GM12878 (cell line): Measurements from ENCODE around the gene MAD1L1. TPM values are rescaled to one million over a fixed set of nuclear protein-coding genes. Genes with fewer than 3 reads are reported as not detected.
A peak's percentile ranks its signal among the peaks of the same experiment; 100 is the strongest.

ENCODE experiments used
- ATAC-seq: fragments of 200-7000 bp; cut with Tn5 transposase; 3 replicates; pipeline ENCODE4 v1.9.1; 2020; ENCODE audit warnings: mild to moderate bottlenecking, moderate library complexity
- BruUV-seq: library from RNA; stranded (reverse); fragments of 400-500 nt; replicated peaks from 2 replicates; lab custom pipeline; 2021; lab: Mats Ljungman, UMichigan
- CTCF ChIA-PET: fragments of 300-600 bp; sonication (Branson Sonifier 250); formaldehyde crosslinking; extraction: SDS; loops from one replicate; lab custom pipeline; 2021; ENCODE audit warnings: inconsistent platforms; lab: Yijun Ruan, JAX
- POLR2A ChIA-PET: fragments of 350-600 bp; formaldehyde crosslinking; extraction: SDS; loops from one replicate; lab custom pipeline; 2021; ENCODE audit warnings: inconsistent platforms; lab: Charles Lee
- RAD21 ChIA-PET: fragments of 300-600 bp; sonication (Branson Sonifier 250); formaldehyde crosslinking; loops from one replicate; lab custom pipeline; 2023; ENCODE audit warnings: antibody characterized with exemption; ENCODE audit not compliant: unreplicated experiment; lab: Charles Lee
- SMC1A ChIA-PET: fragments of 300-600 bp; sonication (Branson Sonifier 250); formaldehyde crosslinking; loops from one replicate; lab custom pipeline; 2023; ENCODE audit not compliant: unreplicated experiment, uncharacterized antibody; lab: Charles Lee
- DNase-seq: peaks from one replicate; pipeline ENCODE4 v3.0.0-alpha.2; 2011; ENCODE audit warnings: low read depth, low spot score
- FAIRE-seq: peaks from 3 replicates; lab custom pipeline; 2011; peaks lifted over from hg19 to GRCh38; lab: Jason Lieb, UNC
- H2AFZ ChIP-seq: 2 replicates; pipeline ENCODE4 v1.6.0; 2011; ENCODE audit warnings: low read depth, low read length, control low read depth; ENCODE audit not compliant: control insufficient read depth
- H3K27ac ChIP-seq: 2 replicates; pipeline ENCODE4 v1.5.1; 2011; ENCODE audit warnings: control low read depth; ENCODE audit not compliant: control insufficient read depth, insufficient read depth
- H3K27me3 ChIP-seq, 2 experiments: replicated peaks in 1 of 2; 2 replicates each; pipeline versions ENCODE4 v1.6.0 to v1.6.1; 2011; ENCODE audit warnings: low read length in 1 of 2; ENCODE audit not compliant: control insufficient read depth in 2 of 2, insufficient read depth in 2 of 2
- H3K36me3 ChIP-seq, 2 experiments: 2 replicates each; pipeline ENCODE4 v1.5.1; 2011; ENCODE audit warnings: low read length in 1 of 2; ENCODE audit not compliant: control insufficient read depth in 2 of 2, insufficient read depth in 2 of 2
- H3K4me1 ChIP-seq: 2 replicates; pipeline ENCODE4 v1.6.1; 2011; ENCODE audit warnings: mild to moderate bottlenecking, low read length, moderate library complexity, mixed read lengths; ENCODE audit not compliant: control insufficient read depth, insufficient read depth
- H3K4me2 ChIP-seq: 2 replicates; pipeline ENCODE4 v1.6.0; 2011; ENCODE audit warnings: control low read depth; ENCODE audit not compliant: control insufficient read depth, insufficient read depth
- H3K4me3 ChIP-seq: fragments of 200-600 bp; sonication (generic); 2 replicates; pipeline ENCODE4 v1.5.1; 2016
- H3K79me2 ChIP-seq: 2 replicates; pipeline ENCODE4 v1.6.0; 2011; ENCODE audit warnings: low read length; ENCODE audit not compliant: control insufficient read depth, insufficient read depth
- H3K9ac ChIP-seq: 2 replicates; pipeline ENCODE4 v1.8.0; 2011; ENCODE audit warnings: low read length, control low read depth, mixed read lengths; ENCODE audit not compliant: control insufficient read depth, insufficient read depth
- H3K9me3 ChIP-seq: replicated peaks from 3 replicates; pipeline ENCODE4 v1.5.1; 2011; ENCODE audit warnings: mild to moderate bottlenecking, low read length; ENCODE audit not compliant: control insufficient read depth, insufficient read depth
- H4K20me1 ChIP-seq: 2 replicates; pipeline ENCODE4 v1.6.0; 2011; ENCODE audit not compliant: control insufficient read depth, insufficient read depth
- BACH1 ChIP-seq: fragments of 450-650 bp; IDR thresholded peaks from 2 replicates; pipeline ENCODE4 v1.6.1; 2017; ENCODE audit warnings: mild to moderate bottlenecking, borderline replicate concordance
- BRCA1 ChIP-seq: IDR thresholded peaks from 2 replicates; pipeline ENCODE4 v1.6.1; 2011; ENCODE audit warnings: low read depth, low read length, improper control_type of control experiment
- GABPA ChIP-seq: IDR thresholded peaks from 2 replicates; pipeline ENCODE4 v1.6.1; 2014; ENCODE audit warnings: antibody characterized with exemption, low read depth, mild to moderate bottlenecking, inconsistent platforms
- IKZF2 ChIP-seq, 2 experiments: fragments of 450-650 bp; IDR thresholded peaks; 2 replicates each; pipeline ENCODE4 v1.6.1; 2017; ENCODE audit warnings: mild to moderate bottlenecking in 2 of 2, moderate library complexity in 2 of 2
- KDM1A ChIP-seq: fragments of 200-600 bp; sonication (generic); IDR thresholded peaks from 2 replicates; pipeline ENCODE4 v1.6.1; 2016; ENCODE audit warnings: borderline replicate concordance
- MXI1 ChIP-seq: fragments of 150-350 bp; IDR thresholded peaks from 2 replicates; pipeline ENCODE4 v1.6.1; 2011; ENCODE audit warnings: low read depth, mild to moderate bottlenecking, inconsistent platforms, low read length, improper control_type of control experiment
- PAX8 ChIP-seq: fragments of 450-650 bp; IDR thresholded peaks from 2 replicates; pipeline ENCODE4 v1.6.1; 2017; ENCODE audit warnings: mild to moderate bottlenecking, moderate library complexity
- RCOR1 ChIP-seq: conservative IDR thresholded peaks from 2 replicates; pipeline ENCODE4 v1.6.1; 2012; ENCODE audit warnings: low read depth, low read length, improper control_type of control experiment
- RFX5 ChIP-seq: IDR thresholded peaks from 2 replicates; pipeline ENCODE4 v1.6.1; 2011; ENCODE audit warnings: low read depth, low read length, improper control_type of control experiment
- SPI1 ChIP-seq: IDR thresholded peaks from 2 replicates; pipeline ENCODE4 v1.6.1; 2011; ENCODE audit warnings: low read depth, mild to moderate bottlenecking, low read length, moderate library complexity, borderline replicate concordance; ENCODE audit not compliant: insufficient read depth
- STAT3 ChIP-seq: IDR thresholded peaks from 2 replicates; pipeline ENCODE4 v1.6.1; 2011; ENCODE audit warnings: low read depth, low read length, improper control_type of control experiment
- ZNF622 ChIP-seq: fragments of 450-650 bp; IDR thresholded peaks from 2 replicates; pipeline ENCODE4 v1.6.1; 2017; ENCODE audit warnings: mild to moderate bottlenecking, inconsistent platforms
- WGBS: methylation state at CpG from one replicate; pipeline ENCODE4 v1.1.6; 2016; ENCODE audit warnings: low lambda C conversion rate; ENCODE audit not compliant: insufficient replicate concordance, insufficient coverage; ENCODE audit errors: missing lambda C conversion rate; 5-methylcytosine and 5-hydroxymethylcytosine counted together
- in situ Hi-C: fragments of 300-500 bp; cut with MboI; formaldehyde crosslinking; loops from 9 replicates; pipeline ENCODE4 v1.14.3; 2018; ENCODE audit warnings: mixed read lengths
- intact Hi-C: fragments of 100-400 bp; cut with micrococcal nuclease; formaldehyde crosslinking; loops from one replicate; pipeline ENCODE4 v1.14.2; 2022; ENCODE audit not compliant: unreplicated experiment
- polyA plus RNA-seq, 11 experiments: library from polyadenylated mRNA; depleted of rRNA in 4 of 11; unstranded in 6 of 11; stranded (reverse) in 5 of 11; fragments of >200 nt; fragmentation: Nextera tagmentation in 4 of 11; fragmentation: Illumina TruSeq in 1 of 11; extraction: Ambion mirVana in 4 of 11; extraction: Trizol in 1 of 11; gene quantifications; 1 replicate in 1 of 11; 2 replicates in 10 of 11; pipeline versions ENCODE4 v1.2.1 to v1.2.3, GENCODE V29; 2011 to 2016; ENCODE audit warnings: inconsistent platforms in 2 of 11, missing spikeins in 2 of 11, low read depth in 1 of 11
- total RNA-seq, 4 experiments: library from RNA; depleted of rRNA in 3 of 4; stranded (reverse); fragments of >200 nt in 3 of 4; fragmentation: Illumina TruSeq in 1 of 4; extraction: Trizol in 1 of 4; gene quantifications; 2 replicates each; pipeline versions ENCODE4 v1.2.1 to v1.2.3, GENCODE V29; 2013 to 2021
- TF ChIP-seq, protein P1 (sequence below): IDR thresholded peaks from 2 replicates; pipeline ENCODE4 v1.6.1; 2011; ENCODE audit warnings: borderline replicate concordance, low read depth, mild to moderate bottlenecking, moderate library complexity, low read length; ENCODE audit not compliant: insufficient read depth, poor library complexity, severe bottlenecking
- TF ChIP-seq, protein P2 (sequence below): IDR thresholded peaks from 2 replicates; pipeline ENCODE4 v1.6.1; 2011; ENCODE audit warnings: low read depth, low read length, improper control_type of control experiment, borderline replicate concordance
- TF ChIP-seq, protein P3 (sequence below): IDR thresholded peaks from 2 replicates; pipeline ENCODE4 v1.6.1; 2012; ENCODE audit warnings: mild to moderate bottlenecking, low read depth, low read length

Gene MAD1L1
- total and polyA plus RNA-seq, 10 of the 15 experiments (the other 5 are each of a cell fraction or from before 2014, with no cell fraction given): 2.2 to 76.8 (median 38.3) TPM

DNA sequence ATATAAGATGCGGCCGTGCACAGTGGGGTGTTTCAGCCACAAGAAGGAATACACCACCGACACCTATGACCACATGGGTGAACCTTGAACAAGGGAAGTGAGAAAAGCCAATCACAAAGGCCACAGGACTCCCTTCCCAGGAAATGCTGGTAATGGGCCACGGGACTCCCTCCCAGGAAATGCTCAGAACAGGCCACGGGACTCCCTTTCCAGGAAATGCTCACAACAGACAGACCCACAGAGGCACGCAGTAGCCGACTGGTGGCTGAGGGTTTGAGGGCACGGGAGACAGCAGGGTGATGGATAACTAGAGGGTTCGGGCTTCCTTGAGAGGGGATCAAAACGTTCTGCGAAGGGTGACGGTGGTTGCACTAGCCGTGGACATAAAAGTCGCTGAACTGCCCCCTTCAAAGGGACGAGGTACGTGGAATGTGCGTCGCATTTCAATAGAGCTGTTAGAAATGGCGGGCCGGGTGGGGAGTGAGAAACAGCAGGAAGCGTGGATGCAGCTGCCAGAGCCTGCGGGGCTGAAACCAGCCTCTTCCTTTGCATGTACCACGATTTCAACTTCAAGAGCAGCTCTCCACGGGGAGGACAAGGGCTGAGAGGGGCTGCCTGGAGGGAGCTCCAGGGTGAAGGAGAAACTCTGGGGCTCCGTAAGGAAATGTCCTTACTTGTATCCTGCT lies 288.7 kb downstream of the MAD1L1 start (continued):
- TF ChIP-seq, protein P1, sequence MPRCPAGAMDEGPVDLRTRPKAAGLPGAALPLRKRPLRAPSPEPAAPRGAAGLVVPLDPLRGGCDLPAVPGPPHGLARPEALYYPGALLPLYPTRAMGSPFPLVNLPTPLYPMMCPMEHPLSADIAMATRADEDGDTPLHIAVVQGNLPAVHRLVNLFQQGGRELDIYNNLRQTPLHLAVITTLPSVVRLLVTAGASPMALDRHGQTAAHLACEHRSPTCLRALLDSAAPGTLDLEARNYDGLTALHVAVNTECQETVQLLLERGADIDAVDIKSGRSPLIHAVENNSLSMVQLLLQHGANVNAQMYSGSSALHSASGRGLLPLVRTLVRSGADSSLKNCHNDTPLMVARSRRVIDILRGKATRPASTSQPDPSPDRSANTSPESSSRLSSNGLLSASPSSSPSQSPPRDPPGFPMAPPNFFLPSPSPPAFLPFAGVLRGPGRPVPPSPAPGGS: no peak
- no peak for TF ChIP-seq STAT3
- peak; percentile 46; the same call in 1 of the 2 replicates for TF ChIP-seq SPI1
- TF ChIP-seq BRCA1: no peak
- TF ChIP-seq KDM1A: no peak

DNA sequence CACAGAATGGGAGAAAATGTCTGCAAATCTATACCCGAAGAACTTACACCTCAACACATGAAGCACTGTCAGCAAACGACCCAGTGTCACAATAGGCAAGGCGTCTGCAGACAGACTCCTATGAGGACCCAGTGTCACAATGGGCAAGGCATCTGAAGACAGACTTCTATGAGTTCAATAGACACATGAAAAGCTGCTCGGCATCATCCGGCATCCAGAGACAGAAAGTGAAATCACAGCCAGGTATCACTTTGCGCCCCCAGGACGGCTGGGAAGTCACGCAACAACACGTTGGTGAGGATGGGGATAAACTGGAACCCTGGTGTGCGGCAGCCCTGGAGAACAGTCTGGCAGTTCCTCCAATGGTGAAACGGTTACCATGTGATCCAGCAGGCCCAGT lies 289.4 kb downstream of the MAD1L1 start:
- SMC1A ChIA-PET: no interaction called here
- in situ Hi-C loops: no loop called here
- Histone ChIP-seq H3K9ac (no peak overlapping the region), H3K4me1 (peaks cover 24% of the 10 kb centered on the region), H3K36me3 (peaks cover 0 to 1% of the 10 kb centered on the region in 2 experiments; a peak in 1 of 4 replicates), H2AFZ (no peak overlapping the region), H4K20me1 (no peaks in the 10 kb centered on the region), H3K4me2 (no peak overlapping the region), H3K4me3 (no peak overlapping the region), H3K27ac (no peak overlapping the region), H3K27me3 (no peaks in the 10 kb centered on the region), H3K9me3 (no peaks in the 10 kb centered on the region), H3K79me2 (peaks cover 13% of the 10 kb centered on the region)
- CTCF ChIA-PET: no interaction called here
- whole genome bisulfite sequencing: 70% methylated on average over 11 of the region's 11 CpGs
- RAD21 ChIA-PET: no interaction called here
- BruUV-seq: no TSS peak
- no peak for DNase-seq
- ATAC-seq: no peak
- intact Hi-C loops: no loop called here
- FAIRE-seq: no peak
- POLR2A ChIA-PET: no interaction called here
- TF ChIP-seq BACH1: no peak
- TF ChIP-seq RFX5: no peak
- TF ChIP-seq GABPA: no peak
- TF ChIP-seq, protein P2, sequence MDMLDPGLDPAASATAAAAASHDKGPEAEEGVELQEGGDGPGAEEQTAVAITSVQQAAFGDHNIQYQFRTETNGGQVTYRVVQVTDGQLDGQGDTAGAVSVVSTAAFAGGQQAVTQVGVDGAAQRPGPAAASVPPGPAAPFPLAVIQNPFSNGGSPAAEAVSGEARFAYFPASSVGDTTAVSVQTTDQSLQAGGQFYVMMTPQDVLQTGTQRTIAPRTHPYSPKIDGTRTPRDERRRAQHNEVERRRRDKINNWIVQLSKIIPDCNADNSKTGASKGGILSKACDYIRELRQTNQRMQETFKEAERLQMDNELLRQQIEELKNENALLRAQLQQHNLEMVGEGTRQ: no peak
- TF ChIP-seq, protein P3, sequence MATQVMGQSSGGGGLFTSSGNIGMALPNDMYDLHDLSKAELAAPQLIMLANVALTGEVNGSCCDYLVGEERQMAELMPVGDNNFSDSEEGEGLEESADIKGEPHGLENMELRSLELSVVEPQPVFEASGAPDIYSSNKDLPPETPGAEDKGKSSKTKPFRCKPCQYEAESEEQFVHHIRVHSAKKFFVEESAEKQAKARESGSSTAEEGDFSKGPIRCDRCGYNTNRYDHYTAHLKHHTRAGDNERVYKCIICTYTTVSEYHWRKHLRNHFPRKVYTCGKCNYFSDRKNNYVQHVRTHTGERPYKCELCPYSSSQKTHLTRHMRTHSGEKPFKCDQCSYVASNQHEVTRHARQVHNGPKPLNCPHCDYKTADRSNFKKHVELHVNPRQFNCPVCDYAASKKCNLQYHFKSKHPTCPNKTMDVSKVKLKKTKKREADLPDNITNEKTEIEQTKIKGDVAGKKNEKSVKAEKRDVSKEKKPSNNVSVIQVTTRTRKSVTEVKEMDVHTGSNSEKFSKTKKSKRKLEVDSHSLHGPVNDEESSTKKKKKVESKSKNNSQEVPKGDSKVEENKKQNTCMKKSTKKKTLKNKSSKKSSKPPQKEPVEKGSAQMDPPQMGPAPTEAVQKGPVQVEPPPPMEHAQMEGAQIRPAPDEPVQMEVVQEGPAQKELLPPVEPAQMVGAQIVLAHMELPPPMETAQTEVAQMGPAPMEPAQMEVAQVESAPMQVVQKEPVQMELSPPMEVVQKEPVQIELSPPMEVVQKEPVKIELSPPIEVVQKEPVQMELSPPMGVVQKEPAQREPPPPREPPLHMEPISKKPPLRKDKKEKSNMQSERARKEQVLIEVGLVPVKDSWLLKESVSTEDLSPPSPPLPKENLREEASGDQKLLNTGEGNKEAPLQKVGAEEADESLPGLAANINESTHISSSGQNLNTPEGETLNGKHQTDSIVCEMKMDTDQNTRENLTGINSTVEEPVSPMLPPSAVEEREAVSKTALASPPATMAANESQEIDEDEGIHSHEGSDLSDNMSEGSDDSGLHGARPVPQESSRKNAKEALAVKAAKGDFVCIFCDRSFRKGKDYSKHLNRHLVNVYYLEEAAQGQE: no peak
- TF ChIP-seq PAX8: no peak
- no peak for TF ChIP-seq RCOR1
- TF ChIP-seq ZNF622: no peak
- no peak for TF ChIP-seq MXI1
- no peak for TF ChIP-seq IKZF2 (IDR thresholded peaks at IDR 0.05)
